SIG-M5 treated with dmso at 0.1 percent for 504 hours (cell line): ENCODE results near the gene BSDC1.

Source experiments
- DNase-seq: peaks from one replicate; lab custom pipeline; 2025; ENCODE audit not compliant: unreplicated experiment; lab: John Stamatoyannopoulos, UW

The BSDC1 gene

DNA sequence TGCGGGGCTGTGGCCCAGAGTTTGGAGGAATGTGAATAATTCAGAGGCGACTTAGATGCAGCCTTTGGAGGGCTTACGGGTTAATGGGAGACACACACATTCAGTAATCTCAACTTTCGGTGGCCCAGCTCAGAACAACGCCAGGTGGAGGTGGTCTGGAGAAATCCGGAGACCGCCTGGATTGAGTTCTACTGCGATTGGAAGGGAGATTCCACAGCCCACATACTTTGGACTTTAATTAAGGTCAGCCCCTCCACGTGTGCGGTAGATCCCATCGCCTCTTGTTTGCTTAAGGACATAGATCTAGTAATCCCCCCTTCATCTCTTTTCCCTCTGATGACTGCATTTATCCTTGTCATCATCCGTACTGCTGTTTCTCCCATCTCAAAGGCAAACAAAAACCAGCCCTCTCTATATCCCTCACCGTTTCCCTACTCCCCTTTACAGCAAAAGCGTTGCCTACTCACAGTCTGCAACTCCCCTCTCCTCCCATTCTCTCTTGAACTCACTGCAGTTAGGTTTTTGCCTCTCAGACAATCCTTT is 720 bp upstream of the BSDC1 start:
- DNase-seq = no peak

DNA sequence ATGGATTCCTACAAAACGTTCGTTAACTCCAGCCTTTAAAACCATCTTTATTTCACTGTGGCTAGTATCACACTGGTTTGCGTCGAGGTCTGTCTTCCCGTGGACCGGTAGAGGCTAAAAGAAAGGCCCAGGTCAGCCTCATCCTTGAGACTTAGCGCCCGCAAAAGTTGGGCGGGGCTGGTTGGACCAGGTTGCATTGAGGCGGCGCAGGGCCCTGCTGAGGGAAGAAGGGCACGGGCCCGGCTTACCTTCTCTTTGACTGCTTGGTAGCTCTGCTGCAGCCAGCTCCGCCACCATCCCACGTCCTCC is 455 bp downstream of the BSDC1 start:
- DNase-seq = no peak

DNA sequence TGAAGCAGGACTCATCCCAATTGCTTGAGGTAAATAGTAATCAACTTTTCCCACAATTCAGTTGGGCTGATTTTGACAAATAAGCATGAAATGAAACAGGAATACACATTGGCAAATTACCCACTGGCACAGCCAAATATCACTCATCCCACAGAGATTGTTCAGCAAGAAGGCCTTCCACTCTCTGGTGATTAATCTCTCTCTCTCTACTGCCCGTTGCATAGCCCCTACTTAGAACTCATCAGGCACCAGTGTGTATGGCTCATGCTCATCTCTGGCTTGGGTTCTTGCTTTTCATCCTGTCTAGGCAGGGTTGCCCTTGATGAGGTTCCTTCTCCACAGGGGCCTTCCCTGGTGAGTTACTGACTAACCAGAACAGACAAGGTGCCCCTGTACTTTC is 1.1 kb downstream of the BSDC1 start:
- DNase-seq = no peak

DNA sequence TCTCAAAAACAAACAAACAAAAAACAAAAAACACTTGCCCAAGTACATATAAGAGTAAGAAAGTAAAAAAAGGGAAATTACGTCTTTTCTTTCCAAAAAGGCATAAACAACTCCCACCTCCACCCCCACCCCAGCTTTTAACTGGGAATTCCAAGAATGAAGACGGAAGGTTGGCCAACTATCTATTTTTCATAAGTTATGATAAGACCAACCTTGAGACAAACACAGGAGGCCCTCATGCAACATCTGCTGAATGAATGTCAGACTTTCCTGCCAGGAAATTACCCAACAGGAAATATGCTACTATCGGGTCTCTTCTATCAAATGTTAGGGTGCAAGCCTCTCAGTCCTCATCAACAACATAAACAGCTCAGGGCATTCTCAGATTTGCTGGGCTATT is 1.9 kb downstream of the BSDC1 start:
- DNase-seq = no peak

DNA sequence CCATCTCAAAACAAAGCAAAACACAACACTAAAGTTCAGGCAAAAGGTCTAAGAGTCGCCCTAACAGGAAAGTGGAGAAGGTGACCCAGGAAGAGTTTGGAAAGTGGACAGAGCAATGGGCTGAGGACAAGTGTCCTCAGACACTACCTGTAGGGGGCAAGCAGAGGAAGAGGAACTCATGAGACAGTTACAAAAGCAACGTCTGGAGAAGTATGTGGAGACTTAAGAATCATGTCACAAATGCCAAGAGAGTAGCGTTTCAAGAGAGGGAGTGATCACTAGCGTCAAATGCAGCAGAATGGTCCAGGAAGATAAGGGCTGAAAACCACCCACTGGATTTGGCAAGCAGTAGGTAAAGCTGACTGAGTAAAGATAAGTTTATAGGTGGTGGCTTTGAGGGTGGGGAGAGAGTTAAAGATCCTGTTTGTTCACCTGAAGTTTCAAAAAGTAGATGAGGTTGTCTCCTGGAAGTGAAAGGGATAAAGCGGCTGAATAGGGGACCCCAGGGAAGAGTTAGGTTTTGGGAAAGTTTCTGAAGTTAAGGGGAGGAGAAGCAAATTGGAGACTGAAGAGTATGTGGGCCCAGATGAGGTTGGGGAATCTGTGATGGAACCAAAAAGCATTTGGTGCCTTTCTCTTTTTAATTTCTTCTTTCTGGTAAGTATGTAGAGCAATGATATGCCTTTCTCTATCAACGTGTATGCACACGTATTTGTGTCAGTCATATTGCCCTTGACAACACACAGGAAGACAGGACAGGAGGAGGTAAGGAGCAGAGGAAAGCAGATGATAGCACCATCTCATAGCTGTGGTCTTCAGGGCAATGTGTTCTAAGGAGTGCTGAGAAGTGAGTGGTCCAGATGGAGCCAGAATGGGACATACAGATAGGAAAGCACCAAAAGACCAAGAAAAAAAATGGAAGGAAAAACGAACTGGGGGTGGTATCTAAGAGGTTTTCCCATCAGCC is 3.1 kb downstream of the BSDC1 start:
- no peak for DNase-seq

DNA sequence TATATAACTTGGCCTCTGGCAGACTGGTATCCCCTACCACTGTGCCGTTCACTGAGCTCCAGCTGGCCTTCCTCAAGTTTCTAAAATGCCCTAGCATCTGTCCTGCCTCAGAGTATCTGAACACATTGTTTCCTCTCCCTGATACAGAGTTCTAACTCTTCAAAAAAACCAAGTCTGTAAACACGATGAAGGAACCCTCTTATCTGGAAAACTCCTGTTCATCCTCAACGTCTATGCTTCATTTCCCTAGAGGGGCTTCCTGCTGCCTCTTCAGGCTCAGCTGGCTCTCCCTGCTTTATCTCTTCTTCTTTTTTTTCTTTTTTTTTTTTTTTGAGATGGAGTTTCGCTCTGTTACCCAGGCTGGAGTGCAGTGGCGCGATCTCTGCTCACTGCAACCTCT is 5.6 kb downstream of the BSDC1 start:
- DNase-seq = no peak

DNA sequence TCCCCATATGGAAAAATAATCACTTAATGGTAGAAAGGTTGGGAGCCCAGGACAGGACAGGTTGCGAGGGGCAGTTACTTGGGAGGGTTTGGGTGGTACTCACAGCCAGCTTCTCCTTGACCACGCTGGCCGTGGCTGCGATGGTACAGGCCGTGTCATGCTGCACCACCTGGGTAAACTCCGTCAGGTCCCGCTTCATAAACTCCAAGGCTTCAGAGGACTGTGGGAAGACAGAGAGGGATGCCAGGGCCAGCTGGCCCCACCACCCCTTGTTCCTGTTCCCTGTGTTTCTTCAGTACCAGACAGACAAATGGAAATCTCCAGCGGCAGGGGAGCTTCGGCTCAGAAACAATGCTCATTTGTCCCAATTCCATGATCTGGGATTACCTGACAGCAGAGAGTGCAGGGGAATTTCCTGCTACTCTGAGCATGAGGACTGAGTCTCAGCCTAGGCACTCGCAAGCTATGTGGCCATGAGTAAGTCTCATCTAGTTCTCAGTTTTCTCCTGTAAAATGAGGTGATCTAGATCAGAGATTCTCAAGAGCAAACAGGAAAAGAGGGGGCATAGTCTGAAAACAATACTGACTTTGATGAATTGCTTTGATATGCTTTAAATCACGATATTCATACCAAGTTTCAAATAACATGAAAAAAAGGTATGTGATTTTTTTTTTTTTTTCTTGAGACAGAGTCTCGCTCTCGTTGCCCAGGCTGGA is 7.4 kb downstream of the BSDC1 start:
- no peak for DNase-seq

DNA sequence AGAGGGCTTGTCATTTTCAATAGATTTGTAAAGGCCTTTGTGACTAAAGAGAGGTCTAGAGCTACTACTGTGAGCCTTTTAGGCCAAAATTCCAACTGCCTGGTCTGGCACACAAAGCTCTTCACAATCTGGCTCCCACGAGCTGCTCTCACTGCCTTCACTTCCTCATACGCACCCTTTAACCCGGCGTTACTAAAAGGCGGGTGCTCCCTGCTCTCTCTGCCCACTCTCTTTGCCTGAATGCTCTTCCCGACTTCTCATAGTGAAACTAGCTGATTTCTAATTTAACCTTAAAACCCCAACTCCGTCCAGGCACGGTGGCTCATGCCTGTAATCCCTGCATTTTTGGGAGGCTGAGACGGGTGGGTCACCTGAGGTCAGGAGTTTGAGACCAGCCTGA is 14.2 kb downstream of the BSDC1 start:
- DNase-seq = no peak

DNA sequence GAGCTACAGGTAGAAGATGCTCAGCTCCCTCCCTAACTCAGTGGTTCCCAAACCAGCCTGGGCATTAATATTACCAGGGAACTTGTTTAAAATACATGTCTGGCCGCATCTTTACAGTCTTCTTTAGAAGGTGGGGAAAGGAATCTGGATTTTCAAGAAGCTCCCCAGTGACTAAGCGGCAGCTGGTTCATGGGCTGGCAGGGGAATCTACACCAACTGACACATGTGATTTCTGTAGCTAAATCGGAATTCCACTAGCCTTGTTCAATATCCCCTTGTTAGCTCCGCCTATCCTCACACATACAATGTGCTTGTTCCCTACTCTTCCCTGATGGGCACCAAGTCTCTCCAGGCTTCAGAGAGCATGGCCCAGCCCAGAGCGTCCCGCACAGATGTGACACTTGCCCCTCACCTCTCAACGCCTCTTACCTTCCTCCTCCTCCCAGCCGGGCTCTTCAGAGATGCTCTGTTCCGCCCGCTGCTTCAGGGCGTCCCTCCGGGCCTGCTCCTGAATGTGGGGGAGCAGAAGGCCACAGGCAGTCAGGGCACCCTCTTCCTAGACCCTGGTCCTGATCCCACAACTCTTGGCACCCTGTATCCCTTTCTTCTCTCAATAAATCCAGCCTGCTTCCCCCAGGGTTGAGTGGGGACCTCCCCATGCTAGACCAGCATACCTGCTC is 16.6 kb downstream of the BSDC1 start:
- no peak for DNase-seq

DNA sequence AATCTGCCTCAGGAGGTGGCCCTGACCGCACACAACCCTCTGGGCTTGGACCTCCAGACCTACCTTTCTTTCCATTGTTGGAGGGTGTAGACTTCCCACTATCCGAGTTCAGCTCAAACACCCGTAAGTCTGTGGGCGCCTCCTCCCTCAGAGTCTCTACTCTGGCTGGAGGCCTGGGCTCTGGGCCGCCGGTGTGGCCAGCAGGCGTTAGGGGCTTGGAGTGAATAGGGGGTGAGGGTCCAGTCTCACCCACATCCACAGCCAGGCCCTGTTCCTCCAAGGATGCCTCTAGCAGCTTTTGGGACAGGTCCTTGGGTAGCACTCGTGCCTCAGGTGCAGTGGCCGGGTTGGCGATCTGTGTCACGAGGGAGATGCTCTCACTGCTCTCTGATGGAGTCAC is 18.0 kb downstream of the BSDC1 start:
- no peak for DNase-seq

DNA sequence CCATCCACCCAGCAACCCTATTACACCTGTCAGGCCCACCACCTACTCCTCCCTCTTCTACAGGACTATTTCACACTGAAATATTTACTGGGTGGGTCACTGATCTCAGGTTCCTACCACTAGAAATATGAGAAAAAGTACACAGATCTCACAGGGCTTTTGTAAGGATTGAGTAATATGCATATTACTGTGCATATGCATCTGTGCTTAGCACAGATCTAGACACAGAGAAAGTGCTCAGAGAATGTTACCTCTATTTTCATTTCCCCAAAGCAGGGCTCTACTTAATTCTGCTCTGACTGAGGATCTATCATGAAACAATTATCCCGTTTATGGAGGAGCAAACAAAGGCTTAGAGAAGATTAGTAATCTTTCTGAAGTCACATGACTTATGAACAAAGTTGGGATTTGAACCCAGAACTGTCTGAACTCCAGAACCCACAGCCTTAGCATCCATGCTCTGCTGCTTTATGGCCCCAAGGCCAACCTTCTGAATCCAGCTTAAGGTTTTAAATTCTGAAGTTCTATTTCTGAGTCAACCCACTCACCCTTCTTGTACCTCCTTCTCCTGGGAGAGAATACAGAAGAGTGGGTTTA is 20.1 kb downstream of the BSDC1 start:
- DNase-seq = no peak

DNA sequence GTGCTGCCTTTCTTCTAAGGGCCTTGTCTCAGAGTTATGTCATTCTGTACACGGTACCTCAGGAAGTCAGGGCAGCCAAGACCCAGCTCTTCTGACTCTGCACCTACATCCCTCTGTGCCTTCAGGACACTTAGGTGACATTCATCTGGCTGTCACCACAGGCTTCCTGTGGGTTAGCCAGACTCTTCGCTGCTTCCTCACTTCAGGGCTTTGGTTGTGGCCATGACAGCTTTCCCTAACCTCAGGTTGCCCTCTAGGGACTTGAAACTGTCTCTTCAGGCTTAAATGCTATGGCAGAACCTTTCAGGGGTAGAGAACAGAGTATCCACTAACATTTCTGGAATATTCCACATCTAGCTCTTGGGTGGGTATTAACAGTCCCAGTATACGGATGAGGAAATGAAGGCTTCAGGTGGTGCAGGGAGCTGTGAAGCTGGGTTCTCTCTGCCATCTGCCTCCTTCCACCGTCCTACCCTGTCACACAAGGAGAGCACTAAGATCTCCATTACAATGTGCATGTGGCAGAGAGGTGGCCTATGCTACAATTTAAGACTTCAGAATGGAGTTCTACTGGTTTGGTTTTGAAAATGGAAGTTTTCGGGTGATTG is 22.0 kb downstream of the BSDC1 start:
- no peak for DNase-seq

DNA sequence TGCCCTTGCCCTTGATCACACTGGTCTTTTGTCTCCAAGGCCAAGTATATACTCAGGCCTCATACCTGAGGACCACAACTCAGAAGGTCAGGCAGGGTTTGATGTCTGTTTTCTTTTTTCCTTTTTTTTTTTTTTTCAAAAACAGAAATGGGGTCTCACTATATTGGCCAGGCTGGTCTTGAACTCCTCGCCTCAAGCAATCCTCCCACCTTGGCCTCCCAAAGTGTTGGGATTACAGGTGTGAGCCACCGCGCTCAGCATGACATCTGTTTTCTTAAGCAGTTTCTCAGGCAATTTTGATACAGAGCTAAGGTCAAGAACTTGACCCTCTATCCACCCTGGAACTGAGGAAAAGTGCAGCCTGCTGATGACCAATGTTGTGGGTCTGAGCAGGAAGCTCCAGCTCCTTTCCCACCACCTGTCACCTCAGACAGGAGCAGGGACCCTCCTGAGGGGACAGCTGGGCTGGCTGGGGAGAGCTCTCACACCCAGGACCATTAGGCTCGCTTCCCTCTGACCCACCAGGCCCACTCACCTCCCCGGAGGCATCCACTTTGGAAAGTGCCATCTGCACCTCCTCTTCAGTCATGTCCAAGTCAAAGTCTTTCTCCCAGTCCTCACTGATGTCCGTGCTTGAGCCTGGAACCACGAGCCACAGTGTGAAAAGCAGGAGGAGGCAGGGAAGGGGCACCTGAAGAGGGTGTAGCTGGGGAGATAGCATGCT is 26.2 kb downstream of the BSDC1 start:
- no peak for DNase-seq

DNA sequence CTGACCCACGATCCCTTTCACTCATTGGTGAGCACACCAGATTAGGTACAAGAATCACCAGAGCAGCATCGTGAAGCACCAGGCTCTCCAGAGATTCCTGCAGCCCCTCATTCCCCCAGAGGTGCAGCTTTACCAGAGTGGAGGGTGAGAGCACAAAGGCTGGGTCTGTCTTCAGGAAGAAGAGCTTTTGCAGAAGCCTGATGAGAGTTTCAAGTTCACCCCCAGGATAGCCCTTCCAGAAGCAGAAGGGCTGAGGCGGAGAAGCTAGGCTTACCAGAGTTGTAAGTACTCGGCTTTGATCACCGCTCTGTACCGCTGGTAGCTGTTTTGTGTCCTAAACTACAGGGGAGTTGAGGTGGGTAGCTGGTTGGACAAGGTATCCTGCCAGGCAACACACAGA is 28.8 kb downstream of the BSDC1 start:
- DNase-seq = no peak

DNA sequence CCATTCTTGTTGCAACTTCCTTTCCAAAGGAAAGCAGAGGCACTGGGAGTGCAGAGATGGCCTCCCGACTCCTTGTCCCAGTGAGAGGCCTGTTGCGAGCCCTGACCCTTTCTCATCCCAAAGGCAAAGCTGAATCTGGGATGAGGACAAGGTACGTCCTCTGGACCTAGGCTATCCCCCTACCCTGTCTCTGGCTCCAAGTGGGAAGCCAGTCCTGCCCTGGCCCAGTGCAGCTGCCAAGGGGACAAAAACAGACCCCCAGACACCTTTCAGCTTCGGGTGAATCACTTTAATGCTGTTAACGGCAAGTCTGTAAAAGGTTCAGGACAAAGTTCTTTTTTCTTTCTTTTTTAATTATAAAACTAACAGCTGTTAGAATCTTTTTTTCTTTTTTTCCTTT is 29.4 kb downstream of the BSDC1 start:
- no peak for DNase-seq

DNA sequence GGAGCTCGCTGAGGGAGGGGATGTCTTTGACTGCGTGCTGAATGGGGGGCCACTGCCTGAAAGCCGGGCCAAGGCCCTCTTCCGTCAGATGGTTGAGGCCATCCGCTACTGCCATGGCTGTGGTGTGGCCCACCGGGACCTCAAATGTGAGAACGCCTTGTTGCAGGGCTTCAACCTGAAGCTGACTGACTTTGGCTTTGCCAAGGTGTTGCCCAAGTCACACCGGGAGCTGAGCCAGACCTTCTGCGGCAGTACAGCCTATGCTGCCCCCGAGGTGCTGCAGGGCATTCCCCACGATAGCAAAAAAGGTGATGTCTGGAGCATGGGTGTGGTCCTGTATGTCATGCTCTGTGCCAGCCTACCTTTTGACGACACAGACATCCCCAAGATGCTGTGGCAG is 30.5 kb downstream of the BSDC1 start:
- no peak for DNase-seq

DNA sequence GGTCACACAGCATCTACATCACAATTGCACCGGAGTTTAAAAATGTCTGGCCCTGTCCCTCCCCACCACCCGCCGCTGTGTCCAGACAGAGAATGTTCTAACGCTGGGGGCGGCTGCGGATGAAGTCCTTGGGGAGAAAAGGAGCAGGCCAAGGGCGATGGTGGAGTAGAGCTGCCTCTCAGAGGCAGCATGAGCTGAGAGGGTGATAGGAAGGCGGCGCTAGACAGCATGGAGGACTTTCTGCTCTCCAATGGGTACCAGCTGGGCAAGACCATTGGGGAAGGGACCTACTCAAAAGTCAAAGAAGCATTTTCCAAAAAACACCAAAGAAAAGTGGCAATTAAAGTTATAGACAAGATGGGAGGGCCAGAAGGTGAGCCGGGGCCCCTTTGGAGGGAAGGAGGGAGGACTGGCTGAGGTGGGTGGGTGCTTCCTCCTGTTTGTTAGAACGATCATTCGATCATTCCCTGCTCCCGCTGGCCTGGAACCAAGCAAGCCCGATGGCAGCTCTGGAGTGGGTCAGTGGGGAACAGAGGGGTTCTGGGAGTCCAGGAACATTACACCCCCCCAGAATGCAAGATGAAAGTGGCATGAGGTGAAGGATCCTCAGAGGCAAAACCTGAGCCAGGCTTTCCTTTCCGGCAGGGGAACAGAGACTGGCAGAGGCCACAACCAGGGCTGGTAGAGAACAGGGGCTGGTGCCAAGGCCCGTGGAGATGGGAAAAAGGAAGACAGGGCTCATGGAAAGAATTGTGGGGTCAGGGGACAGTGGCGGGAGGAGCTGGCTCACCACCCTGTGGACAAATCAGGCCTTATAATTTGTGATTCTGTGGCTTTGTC is 31.5 kb downstream of the BSDC1 start, which contains the start of the genes FAM229A and TSSK3:
FAM229A (minus strand) TSS at position 12 of the 840 bp plus-strand sequence. CDS start 394 bp downstream, outside the sequence.
TSSK3 (plus strand) TSS at position 66 of the 840 bp plus-strand sequence; CDS start at position 229, 163 bp downstream.
- DNase-seq = no peak

DNA sequence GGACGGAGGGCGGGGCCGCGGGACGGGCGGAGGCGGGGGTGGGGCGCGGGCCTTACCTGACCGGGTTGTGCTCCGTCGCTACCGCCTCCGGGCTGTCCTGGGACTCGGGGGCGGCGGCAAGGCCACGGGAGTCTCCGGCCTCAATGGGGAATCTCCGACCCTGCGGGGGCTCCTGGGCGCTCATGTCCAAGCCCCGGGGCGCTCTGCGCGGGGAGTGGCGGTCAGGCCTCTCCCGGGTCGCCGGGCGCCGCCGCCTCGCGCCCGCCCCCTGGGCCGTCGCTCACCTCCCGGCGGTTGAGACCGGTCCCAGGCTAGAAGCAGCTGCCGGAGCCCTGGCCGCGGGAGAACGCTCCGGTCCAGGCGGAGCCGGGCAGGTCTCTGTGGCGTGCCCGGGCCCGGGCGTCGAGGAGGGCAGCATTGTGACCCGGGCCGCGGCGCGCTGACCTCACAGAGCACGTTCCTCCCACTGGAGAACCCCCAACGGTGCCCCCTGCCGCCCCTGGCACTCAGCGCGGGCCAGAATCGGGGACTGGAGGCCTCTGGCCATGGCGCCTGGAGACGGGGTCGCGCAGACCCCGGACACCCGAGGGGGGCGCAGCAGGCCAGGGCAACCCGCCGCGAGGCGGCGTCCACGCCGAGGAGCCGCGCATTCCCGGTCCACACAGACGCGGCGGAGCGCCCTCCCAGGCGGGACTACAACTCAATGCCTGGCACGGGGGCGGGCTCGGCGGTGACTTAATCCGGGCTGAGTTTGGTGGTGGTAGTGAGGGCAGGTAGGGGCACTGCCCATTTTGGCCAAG is 32.4 kb downstream of the BSDC1 start:
- no peak for DNase-seq
